ENCODE measurements around the gene MCCD1. TPM values are rescaled to one million over a fixed set of nuclear protein-coding genes. Genes with fewer than 3 reads are reported as not detected.
A peak's percentile ranks its signal among the peaks of the same experiment; 100 is the strongest.
"Not testable (repeated sequence)": the region's sequence is repeated elsewhere in the genome, so short reads cannot be mapped to it uniquely, and the experiment has no call there.

The MCCD1 gene
- total RNA-seq, 1 donor from 2014 or later: not detected

DNA sequence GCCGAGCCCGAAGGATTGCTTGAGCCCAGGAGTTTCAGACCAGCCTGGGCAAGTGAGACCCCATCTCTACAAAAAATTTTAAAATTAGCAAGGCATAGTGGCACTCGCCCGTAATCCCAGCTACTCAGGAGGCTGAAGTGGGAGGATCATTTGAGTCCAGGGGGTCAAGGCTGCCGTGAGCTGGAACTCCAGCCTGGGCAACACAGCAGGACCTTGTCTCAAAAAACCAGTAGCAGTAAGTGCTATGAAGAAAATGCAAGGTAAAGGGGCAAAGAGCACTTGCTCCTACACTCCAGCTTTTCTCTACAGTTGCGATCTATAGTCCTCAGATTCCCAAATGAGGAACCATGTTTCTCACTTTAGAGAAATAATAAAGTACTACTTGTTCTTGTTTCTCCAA, 14.9 kb downstream of the MCCD1 start:
- DNase-seq: no peak

DNA sequence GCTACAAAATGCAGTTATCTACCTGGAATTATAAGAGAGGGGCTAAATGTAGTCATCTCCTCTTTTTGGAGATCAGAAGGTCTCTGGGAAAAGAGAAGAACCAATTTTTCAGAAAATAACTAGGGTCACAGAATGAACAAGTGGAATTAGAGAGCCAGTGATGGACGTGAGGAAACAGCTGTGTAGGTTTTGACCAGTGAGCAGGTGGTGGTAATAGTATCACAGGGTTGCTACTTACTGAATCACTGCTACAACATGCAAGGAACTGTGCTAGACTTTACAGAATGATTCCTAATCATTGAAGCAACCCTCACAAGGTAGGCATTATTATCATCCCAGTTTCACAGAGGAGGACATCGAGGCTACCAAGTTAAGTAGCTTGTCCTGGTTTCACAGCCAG, 15.9 kb downstream of the MCCD1 start:
- DNase-seq: no peak

DNA sequence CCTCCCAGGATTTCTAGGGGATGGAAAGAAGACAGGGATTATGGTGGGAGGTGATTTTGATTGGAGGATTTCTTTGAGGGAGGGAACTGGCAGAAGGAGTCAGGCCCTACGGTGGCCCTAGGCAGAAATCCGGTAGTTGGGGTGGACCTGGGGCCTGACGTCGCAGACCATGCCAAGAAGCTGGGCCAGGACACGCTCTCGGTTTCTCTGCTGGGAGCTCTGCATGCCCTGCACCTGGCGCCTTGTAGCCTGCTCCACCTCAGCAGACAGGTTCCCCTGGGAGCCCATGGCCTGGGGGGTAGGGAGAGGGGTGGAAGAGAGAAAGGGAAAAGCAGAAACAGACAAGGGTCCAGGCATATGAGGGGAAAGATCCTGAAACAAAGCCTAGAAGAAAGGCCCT, 16.5 kb downstream of the MCCD1 start:
- DNase-seq: no peak

DNA sequence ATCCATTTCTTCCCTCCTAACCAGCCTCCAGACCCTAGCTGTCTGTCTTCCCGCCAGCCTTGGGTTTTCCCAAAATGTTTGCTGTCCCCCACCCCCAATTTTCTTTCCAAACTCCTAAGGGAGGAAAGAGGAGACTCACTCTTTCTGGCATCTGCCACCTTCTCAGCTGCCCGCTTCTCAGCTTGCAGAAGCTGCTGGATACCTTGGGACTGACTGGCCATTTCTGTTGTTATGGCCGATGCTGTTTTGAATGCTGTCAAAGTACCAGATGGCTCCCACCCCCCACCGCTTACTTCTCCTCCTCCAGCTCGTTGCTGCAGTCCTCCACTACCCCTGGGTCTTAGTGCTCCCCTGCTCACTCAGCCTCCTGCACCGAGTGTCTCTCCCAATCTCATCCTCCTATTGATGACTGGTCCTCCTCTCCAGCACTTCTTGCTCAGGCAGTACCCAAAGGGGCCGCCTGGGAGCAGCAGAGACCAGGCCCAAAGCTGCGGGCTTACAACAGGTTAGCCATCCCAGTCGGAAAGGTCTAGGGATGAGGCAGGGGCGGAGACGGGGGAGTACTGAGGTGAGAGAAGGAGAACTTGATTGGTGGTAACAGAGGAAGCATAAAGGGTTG, 17.7 kb downstream of the MCCD1 start, which contains the start of gene ATP6V1G2:
TSS of gene ATP6V1G2 (minus strand) at position 270 of the 619 bp plus-strand sequence. CDS start at position 221, 49 bp downstream.
- DNase-seq: peak; percentile 92

DNA sequence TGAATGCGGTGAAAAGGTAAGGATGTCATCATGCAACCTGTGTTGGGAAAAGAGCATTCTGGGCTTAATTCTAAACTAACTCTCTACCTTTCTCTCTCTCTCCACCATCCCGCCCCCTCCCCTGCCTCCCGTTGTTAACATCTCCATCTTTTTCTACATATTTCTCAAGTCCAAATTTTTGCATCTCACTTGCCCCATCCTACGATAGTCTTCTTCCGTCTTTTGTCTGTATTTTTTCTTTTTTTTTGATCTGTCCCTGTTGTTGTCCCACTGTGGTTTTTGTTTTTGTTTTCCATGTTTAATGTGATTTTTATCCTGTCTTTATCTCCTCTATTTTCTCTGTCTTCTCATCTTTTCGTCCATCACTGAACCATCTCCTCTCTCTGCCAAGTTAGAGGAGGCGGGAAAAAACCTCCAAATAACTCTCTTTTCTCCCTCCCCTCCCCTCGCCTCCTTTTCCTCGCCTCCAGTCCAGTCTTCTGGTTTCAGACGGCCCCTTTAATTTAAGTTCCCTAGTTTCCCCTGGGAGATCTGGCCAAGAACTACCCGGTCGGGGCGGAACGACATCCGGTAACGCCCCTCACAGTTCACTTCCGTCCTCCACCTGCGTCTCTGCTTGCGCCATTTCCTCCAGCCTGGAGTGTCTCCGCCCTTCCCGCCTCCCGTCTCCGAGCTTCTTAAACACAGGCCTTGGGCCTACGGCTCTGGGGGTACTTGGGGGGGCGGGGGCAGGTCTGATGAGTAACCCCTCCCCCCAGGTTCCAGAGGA, 18.4 kb downstream of the MCCD1 start, which contains the start of gene NFKBIL1:
TSS of gene NFKBIL1 (plus strand) at position 651 of the 769 bp plus-strand sequence. CDS start at position 738, 87 bp downstream.
- DNase-seq: peak; percentile 97

DNA sequence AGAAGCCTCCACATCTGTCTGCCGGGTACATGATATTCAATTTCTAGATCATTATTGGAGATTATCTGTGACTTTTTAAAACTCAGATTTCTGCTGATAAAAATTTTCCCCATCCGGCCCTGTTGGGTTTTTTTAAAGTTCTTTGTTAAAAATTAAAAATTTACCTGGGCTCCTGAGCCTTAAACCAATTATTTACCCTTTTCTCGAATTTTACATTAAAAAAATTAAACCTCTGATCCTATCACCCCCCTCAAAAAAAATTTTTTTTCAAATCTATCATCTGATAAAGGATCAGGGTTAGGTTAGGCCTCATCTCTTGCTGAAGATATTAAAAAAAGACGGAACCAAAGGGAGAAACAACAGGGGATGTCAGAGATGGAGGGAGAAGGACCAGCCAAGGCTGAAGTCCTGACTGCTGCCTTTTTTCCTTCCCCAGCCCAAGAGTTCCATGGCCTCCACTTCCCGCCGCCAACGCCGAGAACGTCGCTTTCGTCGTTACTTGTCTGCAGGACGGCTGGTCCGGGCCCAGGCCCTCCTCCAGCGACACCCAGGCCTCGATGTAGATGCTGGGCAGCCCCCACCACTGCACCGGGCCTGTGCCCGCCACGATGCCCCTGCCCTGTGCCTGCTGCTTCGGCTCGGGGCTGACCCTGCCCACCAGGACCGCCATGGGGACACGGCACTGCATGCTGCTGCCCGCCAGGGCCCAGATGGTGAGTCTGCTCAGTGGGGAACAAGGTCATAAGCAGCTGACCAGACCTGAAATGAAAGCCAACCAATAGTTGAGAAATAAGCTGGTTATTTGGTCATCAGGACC, 19.2 kb downstream of the MCCD1 start:
- no peak for DNase-seq

DNA sequence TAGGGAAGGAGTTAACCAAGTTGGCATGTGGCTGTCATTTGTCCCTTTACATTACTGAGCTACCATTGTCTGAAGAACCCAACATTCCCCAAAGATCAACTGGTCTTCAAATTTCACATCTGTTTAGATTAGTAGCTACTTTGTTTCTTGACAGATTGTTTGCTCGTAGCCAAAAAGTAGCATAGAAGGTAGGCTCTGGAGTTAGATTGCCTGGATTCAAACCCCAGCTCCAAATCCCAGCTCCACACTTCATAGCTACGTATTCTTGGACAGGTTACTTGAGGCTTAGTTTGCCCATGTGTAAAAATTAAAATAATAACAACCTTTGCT, 19.7 kb downstream of the MCCD1 start:
- DNase-seq: no peak

DNA sequence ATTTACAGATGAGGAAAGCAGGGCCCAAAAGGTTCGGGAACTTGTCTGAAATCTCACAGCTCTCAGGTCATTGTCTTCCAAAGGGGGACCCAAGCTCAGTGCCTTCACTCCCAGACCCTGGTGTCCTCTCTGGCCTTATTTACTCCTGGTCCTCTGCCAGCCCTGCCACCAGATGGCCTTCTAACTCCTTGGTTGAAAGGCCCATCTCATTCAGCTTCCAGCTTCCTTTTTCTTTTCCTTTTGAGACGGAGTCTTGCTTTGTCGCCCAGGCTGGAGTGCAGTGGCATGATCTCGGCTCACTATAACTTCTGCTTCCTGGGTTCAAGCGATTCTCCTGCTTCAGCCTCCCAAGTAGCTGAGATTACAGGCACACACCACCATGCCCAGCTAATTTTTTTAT, 22.6 kb downstream of the MCCD1 start:
- DNase-seq: not testable (repeated sequence)

DNA sequence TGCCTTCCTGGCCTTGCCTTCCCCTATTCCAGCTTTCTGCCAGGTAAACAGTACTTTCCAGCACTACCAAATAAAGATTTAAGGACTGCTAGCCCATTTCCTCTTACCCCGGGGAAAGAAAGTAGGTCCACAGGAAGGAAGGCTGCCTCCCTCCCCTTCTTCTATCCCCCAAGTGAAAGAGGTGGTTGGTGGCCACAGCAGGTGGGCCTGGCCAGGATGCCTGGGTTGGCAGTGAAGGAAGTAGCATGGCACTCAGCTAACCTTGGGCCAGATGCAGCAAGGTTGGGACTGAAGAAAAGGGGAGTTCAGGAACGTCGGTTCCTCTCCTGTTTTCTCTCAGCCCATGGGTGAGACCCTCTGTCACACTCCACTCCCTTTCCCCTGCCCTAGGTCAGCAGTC, 27.5 kb downstream of the MCCD1 start:
- no peak for DNase-seq

DNA sequence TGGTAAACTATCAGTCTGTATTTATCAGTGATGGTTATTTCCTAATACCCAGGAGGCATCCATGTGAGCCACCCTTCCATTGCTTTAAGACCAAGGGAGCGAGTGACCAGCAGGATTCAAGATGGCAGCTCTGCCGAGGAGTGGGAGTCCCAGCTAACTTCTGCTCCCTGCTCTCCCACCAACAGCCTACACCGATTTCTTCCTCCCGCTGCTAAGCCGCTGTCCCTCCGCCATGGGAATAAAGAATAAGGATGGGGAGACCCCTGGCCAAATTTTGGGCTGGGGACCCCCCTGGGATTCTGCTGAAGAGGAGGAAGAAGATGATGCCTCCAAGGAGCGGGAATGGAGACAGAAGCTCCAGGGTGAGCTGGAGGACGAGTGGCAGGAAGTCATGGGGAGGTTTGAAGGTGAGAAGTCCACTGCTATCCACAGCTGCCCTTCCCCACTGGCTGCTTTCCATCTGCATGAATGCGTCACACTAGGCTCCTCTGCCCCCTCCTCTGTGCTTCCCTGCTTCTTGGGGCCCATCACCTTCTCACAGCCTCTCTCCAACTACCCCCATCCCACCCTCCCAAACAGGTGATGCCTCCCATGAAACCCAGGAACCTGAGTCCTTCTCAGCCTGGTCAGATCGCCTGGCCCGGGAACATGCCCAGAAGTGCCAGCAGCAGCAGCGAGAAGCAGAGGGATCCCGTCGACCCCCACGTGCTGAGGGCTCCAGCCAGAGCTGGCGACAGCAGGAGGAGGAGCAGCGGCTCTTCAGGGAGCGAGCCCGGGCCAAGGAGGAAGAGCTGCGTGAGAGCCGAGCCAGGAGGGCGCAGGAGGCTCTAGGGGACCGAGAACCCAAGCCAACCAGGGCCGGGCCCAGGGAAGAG, 28.9 kb downstream of the MCCD1 start:
- no peak for DNase-seq

DNA sequence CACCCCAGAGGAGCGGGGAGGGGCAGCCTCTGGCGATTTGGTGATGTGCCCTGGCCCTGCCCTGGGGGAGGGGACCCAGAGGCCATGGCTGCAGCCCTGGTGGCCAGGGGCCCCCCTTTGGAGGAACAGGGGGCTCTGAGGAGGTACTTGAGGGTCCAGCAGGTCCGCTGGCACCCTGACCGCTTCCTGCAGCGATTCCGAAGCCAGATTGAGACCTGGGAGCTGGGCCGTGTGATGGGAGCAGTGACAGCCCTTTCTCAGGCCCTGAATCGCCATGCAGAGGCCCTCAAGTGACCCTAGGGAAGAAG, 29.5 kb downstream of the MCCD1 start:
- DNase-seq: no peak

DNA sequence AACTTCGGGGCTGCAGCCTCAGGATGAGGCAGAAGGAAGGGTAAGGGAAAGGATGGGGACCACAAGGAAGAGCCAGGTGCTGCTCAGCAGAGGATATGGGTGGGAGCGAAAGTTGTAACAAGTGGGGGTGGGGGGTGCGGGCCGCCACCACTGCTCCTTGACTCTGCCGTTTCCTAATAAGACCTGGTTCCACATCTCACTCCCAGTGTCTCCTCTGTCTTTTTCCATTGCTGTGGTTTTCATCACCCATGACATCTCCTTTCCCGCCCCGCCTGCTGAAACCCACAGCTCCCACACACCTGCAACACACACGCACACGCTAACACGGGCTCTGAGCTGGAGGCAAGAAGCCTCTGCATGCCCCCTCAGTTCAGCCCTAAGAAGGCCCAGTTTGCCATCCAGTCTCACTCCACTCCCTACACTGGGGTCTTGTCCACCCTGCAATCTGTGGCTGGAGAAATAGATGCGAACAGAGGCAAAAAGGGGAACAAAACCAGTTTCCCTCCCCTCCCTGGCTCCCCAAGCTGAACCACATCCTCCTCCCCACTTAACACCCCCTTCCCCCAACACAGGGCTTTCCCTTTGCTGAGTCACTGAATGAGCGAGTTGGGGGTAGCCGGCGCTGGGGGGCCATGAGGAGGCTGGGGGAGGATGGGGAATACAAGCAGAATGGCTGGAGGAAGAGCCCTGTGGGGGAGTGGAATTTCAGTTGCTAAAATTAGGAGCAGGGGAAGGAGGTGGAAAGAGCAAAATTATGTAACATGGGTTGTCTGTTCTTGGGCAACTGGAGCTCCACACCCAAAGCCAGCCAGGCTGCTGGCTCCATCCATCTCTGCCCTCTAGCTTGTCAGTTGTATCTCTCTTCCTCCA, 30.1 kb downstream of the MCCD1 start:
- peak; percentile 20 for DNase-seq

DNA sequence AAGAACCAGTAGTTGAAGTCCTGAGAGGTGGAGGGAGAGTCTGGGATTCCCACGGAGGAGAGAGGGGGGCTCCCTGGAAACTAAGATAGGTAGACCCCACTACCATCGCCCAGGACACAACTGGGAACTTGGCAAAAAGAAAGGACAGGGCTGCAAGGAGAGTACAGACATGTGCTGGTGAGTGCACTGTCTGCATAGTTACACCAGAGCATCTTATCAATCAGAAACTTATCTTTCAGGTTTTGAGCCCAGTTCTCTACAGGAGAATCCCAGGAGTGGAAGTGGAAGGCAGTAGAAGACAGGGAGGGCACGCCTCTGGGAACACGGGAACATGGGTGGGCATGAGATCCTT, 30.8 kb downstream of the MCCD1 start:
- DNase-seq: no peak

DNA sequence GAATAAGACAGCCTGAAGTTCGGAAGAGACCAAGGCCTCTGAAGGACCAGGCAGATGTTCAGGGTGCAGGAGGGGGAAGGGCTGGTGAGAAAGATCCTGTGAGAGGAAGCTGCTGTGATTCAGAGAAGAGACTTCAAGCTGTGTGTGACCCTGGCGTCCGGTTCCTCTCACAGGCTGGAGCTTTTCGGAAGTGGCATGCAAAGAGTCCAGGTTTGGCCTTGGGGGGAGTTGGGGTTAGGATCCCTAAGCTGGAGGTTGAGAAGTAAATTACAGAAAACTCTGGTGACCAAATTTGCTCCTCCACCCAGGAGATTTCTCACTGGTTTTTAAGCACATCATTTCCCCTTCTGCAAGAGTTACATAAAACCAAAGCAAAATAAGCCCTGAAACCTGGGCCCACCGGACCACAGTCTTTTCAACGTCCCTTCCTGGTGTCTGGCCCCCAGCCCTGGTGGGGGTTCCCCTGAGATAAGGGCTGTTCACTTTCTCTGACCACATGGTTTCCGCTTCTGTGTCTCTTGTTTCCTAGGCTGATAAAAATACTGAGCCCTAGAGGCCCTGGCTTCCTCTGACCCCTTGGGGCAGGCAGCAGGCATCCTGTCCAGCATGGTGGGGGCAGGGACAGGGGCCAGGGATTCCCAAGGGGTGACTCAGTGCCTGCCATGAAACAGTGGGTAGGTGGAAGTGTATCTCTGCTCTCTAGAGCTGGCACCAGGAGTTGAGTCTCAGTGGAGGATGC, 31.4 kb downstream of the MCCD1 start:
- no peak for DNase-seq

DNA sequence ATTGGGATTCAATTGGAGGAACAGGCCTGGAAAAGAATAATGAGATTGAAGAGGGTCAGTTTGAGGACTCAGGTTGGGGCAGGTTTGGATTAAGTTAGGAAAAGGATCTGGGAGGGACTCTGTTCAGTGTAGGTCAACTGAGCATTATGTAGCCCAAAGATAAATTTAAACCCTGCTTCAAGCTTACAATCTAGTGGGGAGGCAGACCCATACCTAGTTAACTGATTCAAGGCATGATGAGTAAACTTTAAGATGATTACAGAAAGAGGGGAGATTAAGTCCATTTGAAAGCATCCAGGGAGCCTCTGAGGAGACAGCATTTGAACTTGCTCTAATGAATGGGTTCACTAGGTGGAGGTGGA, 31.9 kb downstream of the MCCD1 start:
- DNase-seq: no peak

DNA sequence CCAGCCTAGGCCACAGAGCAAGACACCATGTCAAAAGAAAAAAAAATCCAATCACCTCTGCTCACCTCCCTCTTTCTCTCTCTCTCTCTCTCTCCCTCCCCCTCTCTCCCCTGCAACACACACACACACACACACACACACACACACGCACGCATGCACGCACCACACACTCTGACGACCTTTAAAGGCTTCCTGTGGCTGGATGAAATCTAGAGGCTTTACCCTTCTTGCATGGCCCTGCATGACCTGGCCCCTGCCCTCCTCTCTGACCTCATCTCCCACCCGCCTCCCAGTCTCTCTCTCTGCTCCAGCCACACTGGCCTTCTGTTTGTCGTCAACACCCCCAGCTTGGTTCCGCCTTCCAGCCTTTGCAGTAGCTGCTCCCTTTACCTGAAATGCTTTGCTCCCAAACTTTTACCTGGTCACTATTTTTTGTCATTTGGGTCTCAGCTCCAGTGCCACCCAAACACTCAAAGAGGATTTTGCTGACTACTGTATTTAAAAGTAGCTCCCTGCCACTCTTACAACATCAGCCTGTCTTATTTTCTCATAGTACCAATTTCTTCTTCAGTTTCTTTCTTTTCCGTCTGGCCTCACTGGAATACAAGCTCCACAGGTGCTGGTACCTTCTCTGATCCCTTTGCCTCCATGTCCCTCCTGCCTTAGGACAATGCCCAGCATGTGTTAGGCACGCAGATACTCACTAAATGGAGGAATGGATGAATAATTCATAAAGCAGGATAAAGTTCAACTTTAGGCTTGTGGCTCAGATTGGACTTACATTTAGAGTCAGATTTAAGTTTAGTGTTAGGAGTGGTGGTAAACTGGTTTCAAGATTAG, 39.0 kb downstream of the MCCD1 start:
- no peak for DNase-seq

DNA sequence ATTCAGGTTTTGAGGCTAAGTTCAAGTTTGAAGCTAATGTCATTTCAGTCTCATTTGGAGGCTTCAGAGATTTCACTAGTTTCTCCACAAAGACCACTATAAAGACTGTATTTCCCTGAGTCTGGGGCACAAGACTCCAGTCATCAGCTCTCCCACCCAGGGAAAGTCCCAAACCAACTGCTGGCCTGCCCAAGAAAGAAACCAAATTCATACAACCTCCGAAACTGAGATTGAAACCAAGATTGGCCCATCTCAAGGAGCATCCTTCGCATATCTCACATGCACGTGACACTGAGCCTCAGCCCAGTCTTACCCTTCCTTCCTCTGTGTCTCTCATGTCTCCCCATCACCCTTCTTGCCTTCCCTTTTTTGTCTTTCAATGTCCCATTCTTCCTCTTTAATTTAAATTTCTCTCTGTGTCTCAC, 39.8 kb downstream of the MCCD1 start:
- no peak for DNase-seq

DNA sequence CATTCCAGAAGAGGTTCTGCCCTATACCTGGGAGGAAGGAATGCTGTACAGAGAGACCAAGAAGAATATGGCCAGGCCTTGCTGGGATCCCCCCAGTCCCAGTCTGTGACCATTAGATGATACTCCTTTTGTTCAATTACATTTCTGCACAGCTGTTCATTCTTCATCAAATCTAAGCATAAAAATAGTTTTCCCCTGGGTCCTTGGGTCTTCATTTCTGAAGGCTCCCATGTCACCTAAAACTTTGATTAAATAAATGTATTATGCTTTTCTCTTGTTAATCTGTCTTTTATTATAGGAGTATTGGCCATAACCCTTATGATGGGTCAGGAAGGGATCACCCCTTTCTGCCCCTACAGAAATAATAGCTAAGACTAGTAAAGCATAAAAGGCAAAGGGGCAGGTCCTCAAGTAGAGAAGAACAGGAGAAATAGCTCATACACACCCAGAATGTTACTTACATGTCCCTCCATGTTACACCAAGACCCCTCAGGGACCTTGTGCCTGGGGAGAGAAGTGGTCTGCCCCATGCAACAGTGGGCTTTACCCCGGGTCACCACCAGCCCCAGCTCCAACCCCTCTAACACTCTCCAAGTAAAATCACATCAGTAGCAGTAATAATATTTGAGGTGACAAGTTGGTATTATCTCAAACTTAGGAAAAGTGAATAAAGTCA, 41.2 kb downstream of the MCCD1 start:
- no peak for DNase-seq
